NB4 (cell line): Measurements from ENCODE around the gene OS9.
A peak's percentile ranks its signal among the peaks of the same experiment; 100 is the strongest.

Experiments used
- DNase-seq: peaks from one replicate; pipeline ENCODE4 v3.0.0; 2010; ENCODE audit warnings: low read depth
- H3K4me3 ChIP-seq: one replicate; pipeline ENCODE4 v1.5.1; 2011; ENCODE audit warnings: mild to moderate bottlenecking, low read depth, low read length, moderate library complexity
- MYC ChIP-seq: IDR thresholded peaks from 2 replicates; pipeline ENCODE4 v1.6.1; 2011; ENCODE audit warnings: low read depth, low read length
- POLR2A ChIP-seq: IDR thresholded peaks from 2 replicates; pipeline ENCODE4 v1.6.1; 2011; ENCODE audit warnings: mild to moderate bottlenecking; ENCODE audit not compliant: insufficient read length; ENCODE audit errors: extremely low read depth
- TF ChIP-seq, protein P1 (sequence below): IDR thresholded peaks from 2 replicates; pipeline ENCODE4 v1.6.1; 2011; ENCODE audit warnings: low read depth, low read length
- TF ChIP-seq, protein P2 (sequence below): IDR thresholded peaks from one replicate; pipeline ENCODE4 v1.5.1; 2012; ENCODE audit warnings: low read depth, low read length

Gene OS9

GRCh38 chr12:57744194-57744776, 50.4 kb downstream of the OS9 start:
- peak overlapping the region; percentile 88 for H3K4me3 ChIP-seq
- no peak for DNase-seq
- TF ChIP-seq POLR2A, result no peak
- TF ChIP-seq MYC, result peak; percentile 19; the same call in 1 of the 2 replicates

- DNase-seq, result peak; percentile 99
- peak within 1 kb of the TSS; percentile 88 for H3K4me3 ChIP-seq
- TF ChIP-seq, protein P1, sequence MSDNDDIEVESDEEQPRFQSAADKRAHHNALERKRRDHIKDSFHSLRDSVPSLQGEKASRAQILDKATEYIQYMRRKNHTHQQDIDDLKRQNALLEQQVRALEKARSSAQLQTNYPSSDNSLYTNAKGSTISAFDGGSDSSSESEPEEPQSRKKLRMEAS, result peak; percentile 39; the same call in 1 of the 2 replicates
- peak; percentile 46 for TF ChIP-seq POLR2A
- TF ChIP-seq, protein P2, sequence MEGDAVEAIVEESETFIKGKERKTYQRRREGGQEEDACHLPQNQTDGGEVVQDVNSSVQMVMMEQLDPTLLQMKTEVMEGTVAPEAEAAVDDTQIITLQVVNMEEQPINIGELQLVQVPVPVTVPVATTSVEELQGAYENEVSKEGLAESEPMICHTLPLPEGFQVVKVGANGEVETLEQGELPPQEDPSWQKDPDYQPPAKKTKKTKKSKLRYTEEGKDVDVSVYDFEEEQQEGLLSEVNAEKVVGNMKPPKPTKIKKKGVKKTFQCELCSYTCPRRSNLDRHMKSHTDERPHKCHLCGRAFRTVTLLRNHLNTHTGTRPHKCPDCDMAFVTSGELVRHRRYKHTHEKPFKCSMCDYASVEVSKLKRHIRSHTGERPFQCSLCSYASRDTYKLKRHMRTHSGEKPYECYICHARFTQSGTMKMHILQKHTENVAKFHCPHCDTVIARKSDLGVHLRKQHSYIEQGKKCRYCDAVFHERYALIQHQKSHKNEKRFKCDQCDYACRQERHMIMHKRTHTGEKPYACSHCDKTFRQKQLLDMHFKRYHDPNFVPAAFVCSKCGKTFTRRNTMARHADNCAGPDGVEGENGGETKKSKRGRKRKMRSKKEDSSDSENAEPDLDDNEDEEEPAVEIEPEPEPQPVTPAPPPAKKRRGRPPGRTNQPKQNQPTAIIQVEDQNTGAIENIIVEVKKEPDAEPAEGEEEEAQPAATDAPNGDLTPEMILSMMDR, result no peak
Observed at GRCh38 chr12:57744777-57745484, 51.0 kb downstream of the OS9 start, which contains the start of gene TSPAN31. Gene TSPAN31 (plus strand): TSS chr12:57745039. CDS start chr12:57745155, 116 bp downstream.

GRCh38 chr12:57745485-57745881, 51.6 kb downstream of the OS9 start:
- TF ChIP-seq MYC, result no peak
- no peak for TF ChIP-seq POLR2A
- TF ChIP-seq, protein P1, result no peak
- TF ChIP-seq, protein P2, result no peak
- DNase-seq, result peak; percentile 52

DNA sequence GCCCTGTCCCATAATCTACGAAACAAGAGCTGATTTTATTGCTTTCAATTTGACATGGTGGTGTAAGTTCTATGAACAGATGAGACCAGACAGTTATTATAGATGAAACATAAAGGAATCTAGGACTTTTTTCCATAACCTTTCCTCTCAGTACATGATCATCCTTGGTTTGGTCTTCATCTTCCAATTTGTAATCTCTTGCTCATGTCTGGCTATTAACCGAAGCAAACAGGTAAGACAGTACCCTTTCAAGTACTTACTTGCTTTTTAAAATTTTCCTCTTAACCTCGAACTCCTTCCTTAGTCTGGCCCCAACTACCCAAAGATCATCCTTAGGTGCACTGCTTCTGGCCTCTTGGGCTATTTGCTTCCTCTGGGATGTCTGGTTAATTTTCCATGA, 52.1 kb downstream of the OS9 start:
- peak overlapping the region; percentile 88 for H3K4me3 ChIP-seq
- TF ChIP-seq POLR2A (peak; percentile 7), MYC (no peak)
- DNase-seq, result no peak

More at GRCh38 chr12:57745485-57745881, 51.6 kb downstream of the OS9 start:
- peak overlapping the region; percentile 88 for H3K4me3 ChIP-seq

DNA sequence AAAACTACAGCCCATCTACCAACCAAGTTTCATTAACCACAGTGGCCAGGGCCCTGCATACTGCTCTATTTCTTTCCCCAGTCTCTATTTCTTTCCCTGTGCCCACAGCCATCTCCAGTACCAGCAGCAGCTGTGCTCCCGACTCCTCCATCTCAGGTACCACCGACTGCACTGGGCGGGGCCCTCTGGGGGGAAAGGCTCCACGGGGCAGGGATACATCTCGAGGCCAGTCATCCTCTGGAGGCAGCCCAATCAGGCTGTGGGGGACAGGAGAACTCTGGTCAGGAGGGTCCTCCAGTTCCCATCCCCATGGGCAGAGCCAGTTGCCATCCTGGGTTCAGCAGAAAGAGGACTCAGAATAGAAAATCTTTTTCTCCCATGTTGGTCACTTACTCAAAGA, 55.1 kb downstream of the OS9 start:
- DNase-seq, result no peak
- no peak overlapping the region for H3K4me3 ChIP-seq
- TF ChIP-seq MYC, result no peak
- TF ChIP-seq, protein P1, result no peak
- TF ChIP-seq, protein P2, result no peak
- no peak for TF ChIP-seq POLR2A

- H3K4me3 ChIP-seq, result peak overlapping the region; percentile 82
- DNase-seq, result no peak
- TF ChIP-seq, protein P1, result no peak
- TF ChIP-seq, protein P2, result no peak
- TF ChIP-seq POLR2A (no peak), MYC (no peak)
Observed at GRCh38 chr12:57750561-57751431, 56.9 kb downstream of the OS9 start.
